ENCODE results near the gene CCDC85B.

The CCDC85B gene

DNA sequence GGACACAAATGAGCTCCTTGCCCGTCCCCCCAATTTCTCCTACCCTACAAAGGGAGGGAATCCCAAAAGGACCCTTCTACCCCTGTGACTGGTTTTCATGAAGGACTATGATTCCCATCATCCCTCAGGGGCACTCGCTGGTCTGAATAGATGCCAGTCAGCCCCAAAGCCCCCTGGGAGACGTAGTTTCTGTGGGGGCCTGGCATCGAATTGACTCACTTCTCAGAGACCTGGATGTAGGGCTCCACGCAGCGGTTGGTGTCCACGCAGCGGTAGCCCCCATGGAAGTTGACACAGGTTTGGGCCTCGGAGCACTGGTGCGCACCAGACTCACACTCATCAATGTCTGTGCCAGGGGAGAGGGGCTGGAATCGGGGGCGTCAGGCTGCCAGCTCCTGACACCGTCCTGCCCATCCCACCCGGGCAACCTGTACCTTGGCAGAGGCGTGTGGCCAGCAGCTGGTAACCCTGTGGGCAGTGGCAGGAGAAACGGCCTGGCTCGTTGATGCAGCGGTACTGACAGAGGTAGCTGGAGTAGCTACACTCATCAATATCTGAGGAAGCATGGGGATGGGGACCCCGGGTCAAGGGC is 22.3 kb upstream of the CCDC85B start:
- in situ Hi-C loops (cut with MboI; ENCODE audit: low sequenced_read_pairs), result no loop called here

DNA sequence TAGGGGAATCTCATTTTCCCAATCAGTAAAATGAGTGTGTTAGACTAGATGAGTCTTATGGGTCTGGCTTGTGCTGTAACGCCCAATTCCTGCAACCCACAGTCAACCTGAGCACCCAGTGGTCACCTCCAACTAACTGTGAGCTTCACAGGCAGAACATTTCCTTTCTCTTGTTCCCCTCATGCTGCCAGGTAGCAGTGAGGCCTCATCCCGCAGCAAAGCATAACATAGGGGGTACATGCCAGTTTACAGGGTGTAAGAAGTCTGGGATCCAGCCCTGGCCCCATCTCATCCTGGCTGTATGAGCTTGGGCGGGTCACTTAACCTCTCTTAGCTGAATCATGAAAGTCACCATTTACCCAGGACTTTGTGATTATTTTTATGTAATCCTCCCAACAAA is 21.6 kb upstream of the CCDC85B start:
- in situ Hi-C loops (cut with MboI; ENCODE audit: low sequenced_read_pairs), result no loop called here

- in situ Hi-C loops (cut with MboI; ENCODE audit: low sequenced_read_pairs), result no loop called here
Measured at GRCh38 chr11:65869643-65870306, 20.7 kb upstream of the CCDC85B start.

GRCh38 chr11:65870307-65870658 is 20.2 kb upstream of the CCDC85B start:
- in situ Hi-C loops (cut with MboI; ENCODE audit: low sequenced_read_pairs), result no loop called here

- in situ Hi-C loops (cut with MboI; ENCODE audit: low sequenced_read_pairs), result no loop called here
Measured at GRCh38 chr11:65870706-65871681, 19.5 kb upstream of the CCDC85B start.

- in situ Hi-C loops (cut with MboI; ENCODE audit: low sequenced_read_pairs), result no loop called here
Measured at GRCh38 chr11:65871811-65872548, 18.5 kb upstream of the CCDC85B start.

GRCh38 chr11:65872586-65873317 is 17.7 kb upstream of the CCDC85B start, which contains the start of gene EFEMP2:
Gene EFEMP2 (minus strand): TSS chr11:65872800. CDS start chr11:65872354, 446 bp downstream.
- in situ Hi-C loops (cut with MboI; ENCODE audit: low sequenced_read_pairs), result no loop called here

DNA sequence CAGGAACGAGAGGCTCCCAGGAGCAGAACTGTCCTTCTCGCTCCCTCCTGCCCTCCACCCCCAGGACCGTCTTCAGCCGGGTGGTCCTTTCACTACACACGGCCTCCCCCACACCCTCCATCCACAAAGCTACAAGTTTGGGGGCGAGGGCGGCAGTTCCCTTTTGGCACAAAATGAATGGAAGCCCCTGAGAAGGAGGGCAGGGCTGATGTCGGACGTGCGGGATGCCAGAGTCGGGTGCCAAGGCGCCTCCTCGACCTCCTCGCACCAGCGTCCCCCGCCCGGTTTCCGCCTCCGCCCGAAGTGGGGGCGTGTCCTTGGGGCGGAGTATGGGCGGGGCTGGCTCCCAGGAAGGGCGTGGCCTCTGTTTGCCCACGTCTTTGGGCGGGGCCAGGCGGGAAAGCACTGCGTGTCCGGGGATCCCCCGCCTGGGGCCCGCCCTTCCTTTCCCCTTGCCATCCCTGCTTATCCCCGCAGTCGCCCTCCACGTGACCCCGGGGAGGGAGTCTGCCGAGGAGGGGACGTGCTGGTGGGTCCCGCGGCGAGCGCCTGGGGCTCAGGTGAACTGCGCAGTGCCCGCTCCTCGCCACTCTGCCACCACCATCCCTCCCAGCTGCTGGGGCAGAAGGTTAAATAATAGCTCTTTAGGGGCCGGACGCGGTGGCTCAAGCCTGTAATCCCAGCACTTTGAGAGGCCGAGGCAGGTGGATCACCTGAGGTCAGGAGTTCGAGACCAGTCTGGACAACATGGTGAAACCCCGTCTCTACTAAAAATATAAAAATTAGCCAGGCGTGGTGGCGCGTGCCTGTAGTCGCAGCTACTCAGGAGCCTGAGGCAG is 16.9 kb upstream of the CCDC85B start:
- in situ Hi-C loops (cut with MboI; ENCODE audit: low sequenced_read_pairs), result no loop called here

DNA sequence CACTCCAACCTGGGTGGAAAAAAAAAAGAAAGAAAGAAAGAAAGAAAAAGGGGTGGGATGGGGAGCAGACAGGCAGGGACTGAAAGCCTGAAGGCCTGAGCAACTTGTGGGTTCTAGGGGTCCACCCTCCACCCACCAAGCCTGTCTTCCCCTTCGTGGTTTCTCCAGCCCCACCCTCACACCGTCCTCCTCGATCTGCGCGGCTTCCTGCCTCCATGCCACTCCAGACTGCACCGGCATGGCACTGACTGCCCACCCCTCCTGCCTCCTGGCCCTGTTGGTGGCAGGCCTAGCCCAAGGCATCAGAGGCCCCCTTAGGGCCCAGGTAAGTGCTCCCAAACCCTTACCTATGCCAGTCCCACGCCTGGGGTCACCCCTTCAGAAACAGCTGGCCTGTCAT is 10.9 kb upstream of the CCDC85B start, which contains the start of gene CTSW:
Gene CTSW, plus strand, starts transcription at position 221 of the 400 bp plus-strand sequence. Its CDS starts 18 bp downstream, at position 239.
- in situ Hi-C loops (cut with MboI; ENCODE audit: low sequenced_read_pairs), result no loop called here

- in situ Hi-C loops (cut with MboI; ENCODE audit: low sequenced_read_pairs), result no loop called here
Measured at GRCh38 chr11:65880027-65880426, 10.4 kb upstream of the CCDC85B start.

GRCh38 chr11:65880844-65881421 is 9.5 kb upstream of the CCDC85B start:
- in situ Hi-C loops (cut with MboI; ENCODE audit: low sequenced_read_pairs), result no loop called here

DNA sequence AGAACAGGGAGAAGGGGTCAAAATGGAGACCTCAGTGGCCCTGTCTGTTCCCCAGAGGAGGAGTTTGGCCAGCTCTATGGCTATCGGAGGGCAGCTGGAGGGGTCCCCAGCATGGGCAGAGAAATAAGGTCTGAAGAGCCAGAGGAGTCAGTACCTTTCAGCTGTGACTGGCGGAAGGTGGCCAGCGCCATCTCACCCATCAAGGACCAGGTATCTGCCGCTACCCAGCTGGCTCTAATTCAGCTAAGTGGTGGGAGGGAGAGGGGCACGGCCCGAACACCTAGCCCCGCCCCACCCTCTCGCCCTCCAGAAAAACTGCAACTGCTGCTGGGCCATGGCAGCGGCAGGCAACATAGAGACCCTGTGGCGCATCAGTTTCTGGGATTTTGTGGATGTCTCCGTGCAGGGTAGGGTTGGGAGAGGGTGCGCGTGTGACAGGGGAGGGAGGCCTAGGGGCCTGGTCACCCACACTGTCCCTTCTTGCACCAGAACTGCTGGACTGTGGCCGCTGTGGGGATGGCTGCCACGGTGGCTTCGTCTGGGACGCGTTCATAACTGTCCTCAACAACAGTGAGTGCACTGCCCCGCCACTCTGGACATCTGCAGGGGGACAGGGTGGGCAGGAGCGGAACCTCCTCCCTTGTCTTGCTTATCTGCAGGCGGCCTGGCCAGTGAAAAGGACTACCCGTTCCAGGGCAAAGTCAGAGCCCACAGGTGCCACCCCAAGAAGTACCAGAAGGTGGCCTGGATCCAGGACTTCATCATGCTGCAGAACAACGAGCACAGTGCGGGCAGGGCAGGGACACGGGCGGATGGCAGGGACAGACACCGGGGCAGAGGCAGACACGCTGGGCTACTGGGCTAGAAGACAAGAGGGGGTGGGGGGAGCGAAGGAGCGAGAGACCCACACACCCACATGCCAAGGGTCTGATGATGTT is 8.1 kb upstream of the CCDC85B start:
- in situ Hi-C loops (cut with MboI; ENCODE audit: low sequenced_read_pairs), result no loop called here

- in situ Hi-C loops (cut with MboI; ENCODE audit: low sequenced_read_pairs), result no loop called here
Measured at GRCh38 chr11:65883058-65883761, 7.3 kb upstream of the CCDC85B start.

GRCh38 chr11:65883786-65884715 is 6.4 kb upstream of the CCDC85B start:
- in situ Hi-C loops (cut with MboI; ENCODE audit: low sequenced_read_pairs), result no loop called here

DNA sequence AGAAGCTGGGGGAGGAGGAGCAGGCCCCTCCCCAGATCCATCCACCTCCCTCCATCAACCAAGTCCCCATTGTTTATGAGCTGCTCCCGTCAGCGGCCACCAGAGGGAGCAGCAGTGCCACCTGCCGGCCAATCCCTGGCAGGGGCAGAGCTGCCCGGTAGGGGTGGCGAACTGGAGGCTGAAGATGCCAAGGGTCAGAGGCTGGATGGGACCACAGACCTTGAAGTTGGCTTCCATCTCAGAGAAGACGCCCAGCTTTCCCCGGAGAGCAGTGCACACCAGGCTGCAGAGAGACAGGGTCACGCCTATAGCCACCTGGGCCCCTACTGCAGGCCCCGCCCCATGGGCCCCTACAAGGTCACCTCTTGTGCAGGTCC is 5.8 kb upstream of the CCDC85B start:
- in situ Hi-C loops (cut with MboI; ENCODE audit: low sequenced_read_pairs), result no loop called here

GRCh38 chr11:65885231-65885630 is 5.2 kb upstream of the CCDC85B start:
- in situ Hi-C loops (cut with MboI; ENCODE audit: low sequenced_read_pairs), result no loop called here
